Thyroid gland (tissue), 4 donors: ENCODE data around the gene TUBGCP3. TPM values are rescaled to one million over a fixed set of nuclear protein-coding genes. Genes with fewer than 3 reads are reported as not detected.

Experiments
- DNase-seq, 2 donors: peaks; one replicate each; pipeline ENCODE4 v3.0.0-alpha.2; 2019
- H3K27ac ChIP-seq, 3 donors: fragments of 200-600 bp; sonication (generic); 1 replicate in 2 of 3; 2 replicates in 1 of 3; pipeline ENCODE4 v1.5.1; 2016 to 2019; ENCODE audit warnings: mild to moderate bottlenecking in 1 of 3, moderate library complexity in 1 of 3
- H3K27me3 ChIP-seq: fragments of 200-600 bp; sonication (generic); one replicate; pipeline ENCODE4 v1.5.1; 2019
- H3K36me3 ChIP-seq, 2 donors: fragments of 200-600 bp; sonication (generic); one replicate each; pipeline ENCODE4 v1.5.1; 2016 to 2019
- H3K4me1 ChIP-seq, 2 donors: fragments of 200-600 bp; sonication (generic); one replicate each; pipeline ENCODE4 v1.5.1; 2017 to 2019
- H3K4me3 ChIP-seq, 3 donors: fragments of 200-600 bp; sonication (generic); replicated peaks in 1 of 3; 1 replicate in 2 of 3; 2 replicates in 1 of 3; pipeline ENCODE4 v1.5.1; 2016; ENCODE audit warnings: mild to moderate bottlenecking in 1 of 3
- H3K9me3 ChIP-seq: fragments of 200-600 bp; sonication (generic); one replicate; pipeline ENCODE4 v1.5.1; 2017
- POLR2A ChIP-seq, 2 donors: fragments of 450-650 bp; IDR thresholded peaks; one replicate each; pipeline ENCODE4 v1.6.1; 2017; ENCODE audit warnings: antibody characterized with exemption in 2 of 2, mild to moderate bottlenecking in 2 of 2, moderate library complexity in 1 of 2
- WGBS, 2 donors: methylation state at CpG; one replicate each; pipeline ENCODE4 v1.1.5; 2017; 5-methylcytosine and 5-hydroxymethylcytosine counted together
- intact Hi-C: fragments of 100-400 bp; cut with DNase I; formaldehyde crosslinking; loops from one replicate; pipeline ENCODE4 v1.15.1; 2023
- total RNA-seq, 4 donors: library from RNA; depleted of rRNA; stranded (reverse); fragments of >200 nt; gene quantifications; one replicate each; pipeline ENCODE4 v1.2.3, GENCODE V29; 2016
- TF ChIP-seq, protein P1 (sequence below), 6 experiments: fragments of 200-600 bp in 3 of 6; fragments of 450-650 bp in 3 of 6; sonication (generic) in 3 of 6; IDR thresholded peaks; one replicate each; pipeline ENCODE4 v1.5.1; 2016 to 2019; ENCODE audit warnings: antibody characterized with exemption in 6 of 6, mild to moderate bottlenecking in 2 of 6, inconsistent platforms in 1 of 6, moderate library complexity in 1 of 6

The TUBGCP3 gene
- total RNA-seq, 4 donors from 2014 or later, result 27.4 to 49.1 (median 36.0) TPM

DNA sequence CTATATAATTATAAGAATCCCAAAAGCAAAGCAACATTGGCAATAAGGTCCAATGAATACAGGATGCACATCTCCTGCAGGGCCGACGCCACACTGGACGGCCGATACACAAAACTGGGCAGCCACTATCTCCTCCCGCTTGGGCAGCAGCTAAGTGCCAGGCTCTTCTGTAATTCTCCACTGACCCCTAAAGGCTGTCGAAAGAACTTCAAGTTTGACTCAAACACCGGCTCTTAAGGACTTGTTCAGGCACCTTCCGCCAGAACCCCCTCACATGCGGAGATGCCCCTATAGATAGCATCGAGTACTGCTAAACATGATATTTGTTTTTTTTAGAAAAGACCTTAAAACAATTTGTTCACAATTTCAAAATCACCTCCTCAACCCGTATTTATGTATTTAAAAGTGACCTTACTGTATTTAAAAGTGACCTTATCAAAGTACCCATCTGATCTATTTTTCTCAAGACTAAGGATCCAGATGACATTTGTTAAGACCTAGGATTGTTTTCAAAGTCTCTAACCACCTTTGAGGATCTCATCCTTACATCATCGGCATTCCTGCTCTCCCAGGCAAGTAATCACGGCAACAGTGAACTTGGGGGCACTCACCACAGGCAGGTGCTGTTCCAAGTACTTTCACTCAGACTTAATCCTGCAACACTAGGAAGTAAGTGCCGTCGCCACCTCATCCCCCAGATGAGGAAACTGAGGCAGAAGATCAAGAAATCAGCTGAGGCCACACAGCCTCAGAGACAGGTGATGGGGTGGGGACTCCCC, 77.8 kb downstream of the TUBGCP3 start:
- peak overlapping the region in 1 of 3 donors; percentile 15 for H3K27ac ChIP-seq
- peak; percentile 40 to 48 for DNase-seq
- no peaks in the 10 kb centered on the region for H3K9me3 ChIP-seq
- peaks cover 2 to 5% of the 10 kb centered on the region in 2 donors for H3K36me3 ChIP-seq
- WGBS, 2 donors, result 52 to 55% methylated on average over 15 of the region's 15 CpGs
- H3K4me1 ChIP-seq, result peaks cover 24 to 32% of the 10 kb centered on the region in 2 donors
- no peak for TF ChIP-seq POLR2A (IDR thresholded peaks at IDR 0.05)
- TF ChIP-seq, protein P1, sequence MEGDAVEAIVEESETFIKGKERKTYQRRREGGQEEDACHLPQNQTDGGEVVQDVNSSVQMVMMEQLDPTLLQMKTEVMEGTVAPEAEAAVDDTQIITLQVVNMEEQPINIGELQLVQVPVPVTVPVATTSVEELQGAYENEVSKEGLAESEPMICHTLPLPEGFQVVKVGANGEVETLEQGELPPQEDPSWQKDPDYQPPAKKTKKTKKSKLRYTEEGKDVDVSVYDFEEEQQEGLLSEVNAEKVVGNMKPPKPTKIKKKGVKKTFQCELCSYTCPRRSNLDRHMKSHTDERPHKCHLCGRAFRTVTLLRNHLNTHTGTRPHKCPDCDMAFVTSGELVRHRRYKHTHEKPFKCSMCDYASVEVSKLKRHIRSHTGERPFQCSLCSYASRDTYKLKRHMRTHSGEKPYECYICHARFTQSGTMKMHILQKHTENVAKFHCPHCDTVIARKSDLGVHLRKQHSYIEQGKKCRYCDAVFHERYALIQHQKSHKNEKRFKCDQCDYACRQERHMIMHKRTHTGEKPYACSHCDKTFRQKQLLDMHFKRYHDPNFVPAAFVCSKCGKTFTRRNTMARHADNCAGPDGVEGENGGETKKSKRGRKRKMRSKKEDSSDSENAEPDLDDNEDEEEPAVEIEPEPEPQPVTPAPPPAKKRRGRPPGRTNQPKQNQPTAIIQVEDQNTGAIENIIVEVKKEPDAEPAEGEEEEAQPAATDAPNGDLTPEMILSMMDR (IDR thresholded peaks at IDR 0.05), result peak in 5 of 6 experiments; percentile 26 to 62 (median 57)
- H3K4me3 ChIP-seq, result no peak overlapping the region
- no peaks in the 10 kb centered on the region for H3K27me3 ChIP-seq
- intact Hi-C loops, result no loop called here

DNA sequence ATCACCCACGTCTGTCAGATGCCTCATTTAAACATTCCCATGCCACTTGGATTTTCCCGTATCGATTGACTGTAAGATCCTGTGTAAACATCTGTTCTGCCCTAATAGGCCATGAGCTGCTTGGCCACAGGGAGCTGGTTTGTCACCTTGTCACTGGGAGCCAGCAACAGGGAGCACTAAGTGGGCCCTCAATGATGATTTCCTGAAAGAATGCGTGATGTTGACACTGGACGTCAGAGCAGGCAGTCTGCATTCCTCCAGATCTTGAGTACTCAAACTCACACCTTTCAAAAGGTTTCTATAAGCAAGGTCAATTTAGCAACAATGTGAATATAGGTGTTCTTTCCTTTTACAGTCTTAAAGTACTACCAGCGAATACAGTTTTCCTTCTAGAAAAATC, 78.8 kb downstream of the TUBGCP3 start:
- H3K4me3 ChIP-seq, result no peak overlapping the region
- peaks cover 24 to 32% of the 10 kb centered on the region in 2 donors for H3K4me1 ChIP-seq
- H3K9me3 ChIP-seq, result no peaks in the 10 kb centered on the region
- H3K27me3 ChIP-seq, result no peaks in the 10 kb centered on the region
- no peak overlapping the region for H3K27ac ChIP-seq
- intact Hi-C loops, result no loop called here
- WGBS, 2 donors, result 75 to 78% methylated on average over 6 of the region's 6 CpGs
- peak; percentile 10 to 32 for DNase-seq
- peaks cover under 1 to 3% of the 10 kb centered on the region in 2 donors for H3K36me3 ChIP-seq
- no peak for TF ChIP-seq POLR2A (IDR thresholded peaks at IDR 0.05)
- TF ChIP-seq, protein P1 (IDR thresholded peaks at IDR 0.05), result no peak

DNA sequence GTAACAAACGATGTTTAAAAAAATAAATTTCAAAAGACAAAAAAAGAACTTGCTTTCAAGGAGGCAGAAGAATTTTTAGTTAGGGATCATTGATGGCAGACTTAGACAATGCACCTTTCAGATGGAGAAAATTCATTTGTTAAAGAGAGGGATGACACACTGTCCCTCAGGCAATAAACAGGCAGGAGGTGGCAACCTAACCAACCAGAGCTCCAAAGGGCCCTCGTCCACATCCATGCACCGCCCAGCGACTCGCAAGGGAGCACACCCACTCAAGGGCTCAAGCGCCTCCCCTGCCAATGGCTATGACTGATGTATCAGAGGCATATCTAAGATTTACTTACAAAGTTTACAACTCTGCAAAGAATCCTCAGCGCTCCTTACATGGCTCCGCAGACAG, 81.9 kb downstream of the TUBGCP3 start:
- H3K36me3 ChIP-seq, result peaks cover 8 to 10% of the 10 kb centered on the region in 2 donors
- WGBS, 2 donors, result 89 to 95% methylated on average over 8 of the region's 8 CpGs

DNA sequence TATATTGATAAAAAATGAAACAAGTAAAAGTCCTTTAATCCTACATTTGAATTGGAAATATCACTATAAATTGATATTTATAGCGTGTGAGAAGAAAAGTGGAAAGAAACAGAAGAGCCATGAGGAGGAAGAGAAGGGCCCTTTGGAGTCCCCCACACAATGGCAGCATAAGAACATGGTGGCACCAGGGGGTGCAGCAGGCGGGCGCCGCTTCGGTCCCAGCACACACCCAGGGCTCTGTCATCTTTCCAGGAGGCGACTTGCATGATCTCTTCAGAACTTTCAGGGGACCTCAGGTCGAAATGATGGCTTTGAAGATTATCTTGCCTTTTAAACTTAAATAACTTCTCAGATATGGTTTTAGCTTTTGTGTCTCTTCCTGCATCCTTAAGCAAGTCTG, 91.8 kb downstream of the TUBGCP3 start:
- 90 to 95% methylated on average over 7 of the region's 7 CpGs for WGBS, 2 donors
- Histone ChIP-seq H3K4me1 (no peaks in the 10 kb centered on the region), H3K4me3 (no peak overlapping the region), H3K27me3 (no peaks in the 10 kb centered on the region), H3K27ac (no peak overlapping the region), H3K9me3 (no peaks in the 10 kb centered on the region), H3K36me3 (peaks cover 14% of the 10 kb centered on the region in 2 donors)
- intact Hi-C loops, result no loop called here
- no peak for DNase-seq
- TF ChIP-seq, protein P1 (IDR thresholded peaks at IDR 0.05), result no peak
- no peak for TF ChIP-seq POLR2A (IDR thresholded peaks at IDR 0.05)

More for the DNA sequence above, 81.9 kb downstream of the TUBGCP3 start:
- intact Hi-C loops, result no loop called here
- no peak overlapping the region for H3K27ac ChIP-seq
- H3K9me3 ChIP-seq, result no peaks in the 10 kb centered on the region
- DNase-seq, result no peak
- no peak overlapping the region for H3K4me3 ChIP-seq
- H3K4me1 ChIP-seq, result peaks cover 13 to 22% of the 10 kb centered on the region in 2 donors
- TF ChIP-seq, protein P1 (IDR thresholded peaks at IDR 0.05), result no peak
- no peak for TF ChIP-seq POLR2A (IDR thresholded peaks at IDR 0.05)
- no peaks in the 10 kb centered on the region for H3K27me3 ChIP-seq

DNA sequence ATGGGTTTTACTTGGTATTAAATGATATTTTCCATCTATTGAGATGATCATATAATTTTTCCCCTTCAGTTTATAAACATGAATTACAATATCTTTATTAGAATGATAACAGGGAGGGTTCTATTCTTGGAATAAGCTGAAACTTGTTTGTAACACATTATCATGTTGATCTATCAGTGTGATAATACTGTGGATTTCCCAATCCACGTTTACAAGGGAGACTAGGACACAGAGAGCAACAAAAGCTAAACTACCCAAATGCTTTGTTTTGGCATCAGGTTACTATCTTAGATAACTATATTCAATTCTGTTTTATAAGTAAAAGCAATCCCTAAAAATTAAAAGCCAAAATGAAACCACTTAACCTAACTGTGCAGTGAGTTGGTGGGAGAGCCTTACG, 92.5 kb downstream of the TUBGCP3 start:
- no peak overlapping the region for H3K27ac ChIP-seq
- peaks cover 14% of the 10 kb centered on the region in 2 donors for H3K36me3 ChIP-seq
- WGBS, 2 donors, result 91 to 94% methylated on average over 2 of the region's 2 CpGs
- no peaks in the 10 kb centered on the region for H3K4me1 ChIP-seq
- no peak for DNase-seq
- no peaks in the 10 kb centered on the region for H3K9me3 ChIP-seq
- H3K4me3 ChIP-seq, result no peak overlapping the region
- no peak for TF ChIP-seq POLR2A (IDR thresholded peaks at IDR 0.05)
- TF ChIP-seq, protein P1 (IDR thresholded peaks at IDR 0.05), result no peak
- H3K27me3 ChIP-seq, result no peaks in the 10 kb centered on the region
- intact Hi-C loops, result no loop called here
